ENCODE measurements around the gene CEP78. TPM values are rescaled to one million over a fixed set of nuclear protein-coding genes. Genes with fewer than 3 reads are reported as not detected.
A peak's percentile ranks its signal among the peaks of the same experiment; 100 is the strongest.

Gene CEP78
- total RNA-seq, 1 donor from 2014 or later: 9.3 TPM

- Histone ChIP-seq H3K4me1 (no peaks in the 10 kb centered on the region), H3K27me3 (no peaks in the 10 kb centered on the region), H3K9me3 (no peaks in the 10 kb centered on the region), H3K4me3 (no peak overlapping the region), H3K36me3 (peaks cover 0 to 11% of the 10 kb centered on the region in 2 donors), H3K27ac (no peak overlapping the region)
- DNase-seq (ENCODE audit: extremely low spot score in 2 of 2): no peak
- intact Hi-C loops (cut with DNase I): no loop called here
- TF ChIP-seq POLR2A (IDR thresholded peaks at IDR 0.05) (no peak), POLR2AphosphoS5 (IDR thresholded peaks at IDR 0.05; ENCODE audit: insufficient read depth in 1 of 2, low read depth in 1 of 2) (no peak)
- TF ChIP-seq, protein P1, sequence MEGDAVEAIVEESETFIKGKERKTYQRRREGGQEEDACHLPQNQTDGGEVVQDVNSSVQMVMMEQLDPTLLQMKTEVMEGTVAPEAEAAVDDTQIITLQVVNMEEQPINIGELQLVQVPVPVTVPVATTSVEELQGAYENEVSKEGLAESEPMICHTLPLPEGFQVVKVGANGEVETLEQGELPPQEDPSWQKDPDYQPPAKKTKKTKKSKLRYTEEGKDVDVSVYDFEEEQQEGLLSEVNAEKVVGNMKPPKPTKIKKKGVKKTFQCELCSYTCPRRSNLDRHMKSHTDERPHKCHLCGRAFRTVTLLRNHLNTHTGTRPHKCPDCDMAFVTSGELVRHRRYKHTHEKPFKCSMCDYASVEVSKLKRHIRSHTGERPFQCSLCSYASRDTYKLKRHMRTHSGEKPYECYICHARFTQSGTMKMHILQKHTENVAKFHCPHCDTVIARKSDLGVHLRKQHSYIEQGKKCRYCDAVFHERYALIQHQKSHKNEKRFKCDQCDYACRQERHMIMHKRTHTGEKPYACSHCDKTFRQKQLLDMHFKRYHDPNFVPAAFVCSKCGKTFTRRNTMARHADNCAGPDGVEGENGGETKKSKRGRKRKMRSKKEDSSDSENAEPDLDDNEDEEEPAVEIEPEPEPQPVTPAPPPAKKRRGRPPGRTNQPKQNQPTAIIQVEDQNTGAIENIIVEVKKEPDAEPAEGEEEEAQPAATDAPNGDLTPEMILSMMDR (IDR thresholded peaks at IDR 0.05): no peak
Measured at GRCh38 chr9:78252616-78253015, 16.7 kb downstream of the CEP78 start.

DNA sequence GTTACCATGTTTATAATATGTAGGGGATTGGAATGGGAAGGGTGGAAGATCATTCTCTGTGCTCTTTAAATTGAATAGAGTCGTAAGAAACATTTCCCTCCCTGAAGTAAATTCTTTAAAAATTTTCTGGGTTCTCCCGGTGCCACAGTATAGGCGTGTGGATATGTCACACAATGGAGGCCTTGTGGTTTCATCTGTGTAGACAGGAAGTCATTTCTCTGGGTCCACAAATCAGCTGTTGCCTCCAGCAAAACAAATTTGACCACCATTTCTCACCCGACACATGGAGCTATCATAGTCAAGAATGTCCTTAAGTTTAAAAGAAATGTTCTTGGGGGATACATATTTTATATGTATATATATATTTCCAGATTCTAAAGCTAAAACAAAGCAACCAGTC lies 17.4 kb downstream of the CEP78 start:
- Histone ChIP-seq H3K4me1 (no peaks in the 10 kb centered on the region), H3K4me3 (no peak overlapping the region), H3K27ac (no peak overlapping the region), H3K27me3 (no peaks in the 10 kb centered on the region), H3K36me3 (peaks cover 0 to 8% of the 10 kb centered on the region in 2 donors), H3K9me3 (no peaks in the 10 kb centered on the region)
- TF ChIP-seq, protein P1 (IDR thresholded peaks at IDR 0.05): no peak
- no peak for TF ChIP-seq POLR2AphosphoS5 (IDR thresholded peaks at IDR 0.05; ENCODE audit: insufficient read depth in 1 of 2, low read depth in 1 of 2)
- TF ChIP-seq POLR2A (IDR thresholded peaks at IDR 0.05): no peak
- DNase-seq (ENCODE audit: extremely low spot score in 2 of 2): no peak
- intact Hi-C loops (cut with DNase I): no loop called here

DNA sequence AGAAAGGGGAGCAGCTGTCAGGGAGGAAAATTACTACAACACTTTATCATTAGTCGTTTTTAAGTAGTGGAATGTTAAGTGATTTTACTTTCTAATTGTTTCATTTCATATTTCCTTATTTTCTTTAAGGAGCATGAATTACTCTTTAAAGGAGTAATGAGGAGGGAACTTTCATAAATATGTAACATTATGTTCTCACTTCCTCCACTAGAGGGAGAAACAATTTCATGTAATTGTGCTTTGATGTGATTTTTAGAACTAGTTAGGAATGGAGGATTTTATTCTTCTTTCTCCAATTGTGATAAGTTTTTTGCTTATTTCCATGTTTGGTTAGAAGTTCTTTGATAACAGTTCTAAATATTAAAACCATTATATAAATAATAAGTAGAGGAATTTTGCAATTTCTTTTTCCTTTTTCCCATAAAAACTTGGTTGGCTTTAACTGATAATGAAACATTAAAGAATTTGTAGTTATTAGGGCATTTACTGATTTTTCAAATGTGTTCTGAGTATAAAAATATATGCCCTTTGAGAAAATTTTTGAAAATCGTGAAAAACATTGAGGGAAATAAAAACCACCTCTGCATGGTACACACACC lies 25.6 kb downstream of the CEP78 start:
- Histone ChIP-seq H3K4me3 (no peak overlapping the region), H3K9me3 (no peaks in the 10 kb centered on the region), H3K27me3 (no peaks in the 10 kb centered on the region), H3K27ac (no peak overlapping the region), H3K36me3 (peaks cover 0 to 9% of the 10 kb centered on the region in 2 donors), H3K4me1 (no peaks in the 10 kb centered on the region)
- no peak for DNase-seq (ENCODE audit: extremely low spot score in 2 of 2)
- TF ChIP-seq, protein P1 (IDR thresholded peaks at IDR 0.05): peak; percentile 45 to 73 (median 55)
- no peak for TF ChIP-seq POLR2A (IDR thresholded peaks at IDR 0.05)
- TF ChIP-seq POLR2AphosphoS5 (IDR thresholded peaks at IDR 0.05; ENCODE audit: insufficient read depth in 1 of 2, low read depth in 1 of 2): no peak
- intact Hi-C loops (cut with DNase I): loop anchor here (5.0 kb wide), 1 partner anchor 106 kb away; no protein-coding TSS in a partner anchor

DNA sequence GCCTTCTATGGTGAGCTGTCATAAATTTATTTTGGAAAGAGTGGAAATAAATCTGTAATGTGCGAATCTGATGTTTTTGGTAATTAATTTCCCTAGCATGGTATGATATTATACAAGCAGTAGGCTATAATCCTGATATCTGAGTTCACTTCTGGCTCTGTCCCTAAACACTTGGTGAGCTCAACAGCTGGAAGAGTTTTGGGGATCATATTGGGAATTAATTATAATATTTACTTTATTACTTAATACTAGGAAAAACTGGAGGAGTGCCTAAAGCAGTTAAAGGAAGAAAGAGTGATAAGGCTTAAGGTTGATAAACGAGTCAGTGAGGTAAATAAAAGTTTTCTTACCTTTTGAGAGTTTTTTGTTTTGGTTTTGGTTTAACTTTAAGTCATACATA lies 26.8 kb downstream of the CEP78 start:
- Histone ChIP-seq H3K27ac (no peak overlapping the region), H3K4me3 (no peak overlapping the region), H3K27me3 (no peaks in the 10 kb centered on the region), H3K4me1 (no peaks in the 10 kb centered on the region), H3K9me3 (no peaks in the 10 kb centered on the region), H3K36me3 (peaks cover 0 to 15% of the 10 kb centered on the region in 2 donors)
- TF ChIP-seq, protein P1 (IDR thresholded peaks at IDR 0.05): no peak
- TF ChIP-seq POLR2A (IDR thresholded peaks at IDR 0.05) (no peak), POLR2AphosphoS5 (IDR thresholded peaks at IDR 0.05; ENCODE audit: insufficient read depth in 1 of 2, low read depth in 1 of 2) (no peak)
- intact Hi-C loops (cut with DNase I): loop anchor here (5.0 kb wide), 1 partner anchor 105 kb away; no protein-coding TSS in a partner anchor
- no peak for DNase-seq (ENCODE audit: extremely low spot score in 2 of 2)

- DNase-seq (ENCODE audit: extremely low spot score in 2 of 2): no peak
- H3K27ac ChIP-seq: no peak overlapping the region
- intact Hi-C loops (cut with DNase I): no loop called here
- TF ChIP-seq, protein P1 (IDR thresholded peaks at IDR 0.05): no peak
- no peak for TF ChIP-seq POLR2A (IDR thresholded peaks at IDR 0.05)
- TF ChIP-seq POLR2AphosphoS5 (IDR thresholded peaks at IDR 0.05; ENCODE audit: insufficient read depth in 1 of 2, low read depth in 1 of 2): no peak
- no peak overlapping the region for H3K4me3 ChIP-seq
- H3K9me3 ChIP-seq: no peaks in the 10 kb centered on the region
- no peaks in the 10 kb centered on the region for H3K4me1 ChIP-seq
- no peaks in the 10 kb centered on the region for H3K27me3 ChIP-seq
- H3K36me3 ChIP-seq: peaks cover 0 to 15% of the 10 kb centered on the region in 2 donors
Measured at GRCh38 chr9:78267889-78268288, 32.0 kb downstream of the CEP78 start.
